Retinal pigment epithelial cell (primary cell): ENCODE results near the gene CERS2.

Experiments
- DNase-seq: peaks from one replicate; pipeline ENCODE4 v3.0.0-alpha.2; 2010; ENCODE audit warnings: low read depth
- H3K4me3 ChIP-seq: 2 replicates; pipeline ENCODE4 v1.5.1; 2011; ENCODE audit warnings: mild to moderate bottlenecking, low read length, control low read depth, moderate library complexity
- CTCF ChIP-seq: conservative IDR thresholded peaks from 2 replicates; pipeline ENCODE4 v1.5.1; 2011; ENCODE audit warnings: low read depth, low read length, control low read depth, inconsistent platforms

CERS2 gene

GRCh38 chr1:150974580-150975478 lies at the start of gene CERS2:
CERS2 (minus strand) TSS chr1:150974835; CDS start chr1:150969090, 5,745 bp downstream.
- no peak for DNase-seq
- no peak for TF ChIP-seq CTCF
- H3K4me3 ChIP-seq, result peak within 1 kb of the TSS; percentile 80

GRCh38 chr1:151013518-151013917 lies 38.9 kb upstream of the CERS2 start:
- TF ChIP-seq CTCF, result no peak
- no peak for DNase-seq
- H3K4me3 ChIP-seq, result no peak overlapping the region

- no peak for DNase-seq
- H3K4me3 ChIP-seq, result no peak overlapping the region
- no peak for TF ChIP-seq CTCF
Observed at GRCh38 chr1:151012684-151013471, 38.2 kb upstream of the CERS2 start.

- no peak for TF ChIP-seq CTCF
- no peak for DNase-seq
- no peak overlapping the region for H3K4me3 ChIP-seq
Observed at GRCh38 chr1:151011154-151011850, 36.7 kb upstream of the CERS2 start.

GRCh38 chr1:151010346-151010726 lies 35.7 kb upstream of the CERS2 start:
- H3K4me3 ChIP-seq, result no peak overlapping the region
- TF ChIP-seq CTCF, result no peak
- DNase-seq, result no peak

GRCh38 chr1:151009674-151010345 lies 35.2 kb upstream of the CERS2 start:
- H3K4me3 ChIP-seq, result no peak overlapping the region
- no peak for DNase-seq
- TF ChIP-seq CTCF, result no peak
